Measurements from ENCODE around the gene ZNF277.

ZNF277 gene

DNA sequence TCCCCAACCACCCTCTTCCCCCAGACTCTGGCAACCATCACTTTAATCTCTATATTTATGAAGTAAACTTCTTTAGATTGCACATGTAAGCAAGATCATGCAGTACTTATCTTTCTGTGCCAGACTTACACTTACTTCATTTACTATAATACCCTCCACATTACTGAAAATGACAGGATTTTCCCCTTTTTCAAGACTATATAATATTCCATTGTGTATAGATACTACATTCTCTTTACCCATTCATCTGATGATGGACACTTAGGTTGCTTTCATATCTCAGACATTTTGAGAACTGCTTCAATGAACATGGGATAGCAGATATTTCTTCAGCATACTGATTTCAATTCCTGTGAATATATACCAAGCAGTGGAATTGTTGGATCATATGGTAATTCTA is 4.7 kb upstream of the ZNF277 start:
- no peaks in the 10 kb centered on the region for H3K27me3 ChIP-seq (ENCODE audit: control insufficient read depth, insufficient read depth, low read length)
- peaks cover 36% of the 10 kb centered on the region for H3K4me1 ChIP-seq (ENCODE audit: control insufficient read depth, insufficient read depth, low read length)
- H3K4me2 ChIP-seq (ENCODE audit: low read length) = no peak overlapping the region
- H3K36me3 ChIP-seq (ENCODE audit: insufficient read depth, low read length) = no peaks in the 10 kb centered on the region
- H3K9ac ChIP-seq (ENCODE audit: low read depth, low read length) = no peak overlapping the region
- H3K4me3 ChIP-seq (ENCODE audit: low read length) = no peak overlapping the region
- no peaks in the 10 kb centered on the region for H3K9me3 ChIP-seq (replicated peaks; ENCODE audit: low read length)

DNA sequence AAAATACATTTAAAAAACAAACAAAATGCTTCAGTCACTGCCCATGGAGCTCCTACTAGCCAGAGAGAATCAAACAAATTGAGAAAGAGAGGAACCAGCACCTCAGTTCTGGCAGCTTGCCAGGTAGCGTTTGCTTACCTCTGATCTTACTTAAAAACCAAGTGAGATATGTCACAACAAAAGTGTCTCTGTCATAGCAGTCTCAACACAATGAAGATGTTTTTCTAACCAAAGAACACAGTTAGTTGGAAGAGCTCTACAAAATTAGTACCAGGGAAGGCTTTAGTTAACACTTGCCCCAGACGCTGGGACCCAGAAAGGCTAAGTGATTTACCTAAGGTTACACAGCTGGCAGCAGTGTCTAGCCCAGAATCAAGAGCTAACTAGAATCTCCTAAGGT is 3.7 kb upstream of the ZNF277 start:
- H3K9me3 ChIP-seq (replicated peaks; ENCODE audit: low read length) = no peaks in the 10 kb centered on the region
- H3K4me1 ChIP-seq (ENCODE audit: control insufficient read depth, insufficient read depth, low read length) = peaks cover 36% of the 10 kb centered on the region
- no peaks in the 10 kb centered on the region for H3K27me3 ChIP-seq (ENCODE audit: control insufficient read depth, insufficient read depth, low read length)
- no peaks in the 10 kb centered on the region for H3K36me3 ChIP-seq (ENCODE audit: insufficient read depth, low read length)
- H3K4me2 ChIP-seq (ENCODE audit: low read length) = no peak overlapping the region
- no peak overlapping the region for H3K4me3 ChIP-seq (ENCODE audit: low read length)
- H3K9ac ChIP-seq (ENCODE audit: low read depth, low read length) = no peak overlapping the region

DNA sequence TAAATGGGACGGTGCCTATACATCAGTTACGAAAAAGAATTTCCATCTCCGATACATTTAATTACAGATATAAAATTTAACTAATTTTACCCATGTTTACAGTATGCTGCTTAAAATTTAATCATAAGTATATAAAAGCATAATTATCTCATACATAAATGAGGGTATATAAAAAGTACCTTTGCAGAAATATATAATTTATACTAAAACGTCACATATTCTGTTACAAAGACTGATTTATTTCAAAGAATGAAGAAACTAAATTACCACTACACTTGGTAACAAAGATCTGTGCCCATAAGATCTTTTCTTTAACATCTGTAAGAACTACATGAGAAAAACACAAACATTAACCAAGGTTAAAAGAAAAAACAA is 3.1 kb upstream of the ZNF277 start:
- peak overlapping the region; percentile 97 for H3K4me3 ChIP-seq (ENCODE audit: low read length)
- no peaks in the 10 kb centered on the region for H3K9me3 ChIP-seq (replicated peaks; ENCODE audit: low read length)
- no peaks in the 10 kb centered on the region for H3K27me3 ChIP-seq (ENCODE audit: control insufficient read depth, insufficient read depth, low read length)
- peak overlapping the region; percentile 86 for H3K4me2 ChIP-seq (ENCODE audit: low read length)
- no peaks in the 10 kb centered on the region for H3K36me3 ChIP-seq (ENCODE audit: insufficient read depth, low read length)
- H3K4me1 ChIP-seq (ENCODE audit: control insufficient read depth, insufficient read depth, low read length) = peaks cover 35% of the 10 kb centered on the region
- peak overlapping the region; percentile 79 for H3K9ac ChIP-seq (ENCODE audit: low read depth, low read length)

DNA sequence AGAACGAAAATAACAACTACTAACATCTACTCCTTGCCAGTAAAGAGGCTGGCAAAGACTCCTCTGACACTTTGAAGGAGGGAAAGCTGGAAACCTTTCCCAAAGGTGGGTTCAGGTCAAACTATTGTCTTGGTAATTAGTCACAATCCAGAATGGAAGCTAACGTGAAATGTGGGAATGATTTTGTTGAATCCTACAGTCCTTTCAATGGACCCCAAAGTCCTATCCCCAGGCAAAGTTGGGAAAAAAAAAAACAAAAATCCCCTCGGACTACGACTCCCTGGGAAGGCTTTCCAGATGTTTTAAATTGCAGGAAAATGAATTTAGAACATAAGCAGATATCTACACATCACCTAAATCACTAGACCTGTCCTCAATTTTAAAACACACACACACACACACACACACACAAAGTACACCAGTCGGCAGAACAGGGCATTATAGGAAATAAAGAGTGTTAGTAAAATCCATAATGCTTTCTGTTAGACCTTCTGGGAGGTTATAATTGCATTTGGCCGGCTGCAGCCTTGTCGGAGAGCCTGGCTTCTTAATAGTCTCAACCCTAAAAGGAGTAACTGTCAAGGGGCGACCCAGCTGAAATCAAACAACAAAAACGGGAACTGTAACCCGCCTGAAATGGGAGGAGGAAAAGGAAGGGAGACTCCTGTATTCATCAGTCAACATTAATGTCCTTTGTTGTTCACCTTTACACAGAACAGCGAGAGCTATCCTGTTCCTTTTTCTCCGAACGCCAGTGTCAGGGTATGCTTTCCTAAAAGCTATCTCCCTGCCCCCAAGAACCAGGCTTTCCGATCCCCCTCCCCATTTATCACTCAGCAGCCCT is 1.8 kb upstream of the ZNF277 start:
- Histone ChIP-seq H3K9ac (ENCODE audit: low read depth, low read length) (peak overlapping the region; percentile 79), H3K36me3 (ENCODE audit: insufficient read depth, low read length) (no peaks in the 10 kb centered on the region), H3K4me2 (ENCODE audit: low read length) (peak overlapping the region; percentile 86), H3K9me3 (replicated peaks; ENCODE audit: low read length) (no peaks in the 10 kb centered on the region), H3K4me1 (ENCODE audit: control insufficient read depth, insufficient read depth, low read length) (peaks cover 21% of the 10 kb centered on the region), H3K27me3 (ENCODE audit: control insufficient read depth, insufficient read depth, low read length) (no peaks in the 10 kb centered on the region), H3K4me3 (ENCODE audit: low read length) (peak overlapping the region; percentile 97)

DNA sequence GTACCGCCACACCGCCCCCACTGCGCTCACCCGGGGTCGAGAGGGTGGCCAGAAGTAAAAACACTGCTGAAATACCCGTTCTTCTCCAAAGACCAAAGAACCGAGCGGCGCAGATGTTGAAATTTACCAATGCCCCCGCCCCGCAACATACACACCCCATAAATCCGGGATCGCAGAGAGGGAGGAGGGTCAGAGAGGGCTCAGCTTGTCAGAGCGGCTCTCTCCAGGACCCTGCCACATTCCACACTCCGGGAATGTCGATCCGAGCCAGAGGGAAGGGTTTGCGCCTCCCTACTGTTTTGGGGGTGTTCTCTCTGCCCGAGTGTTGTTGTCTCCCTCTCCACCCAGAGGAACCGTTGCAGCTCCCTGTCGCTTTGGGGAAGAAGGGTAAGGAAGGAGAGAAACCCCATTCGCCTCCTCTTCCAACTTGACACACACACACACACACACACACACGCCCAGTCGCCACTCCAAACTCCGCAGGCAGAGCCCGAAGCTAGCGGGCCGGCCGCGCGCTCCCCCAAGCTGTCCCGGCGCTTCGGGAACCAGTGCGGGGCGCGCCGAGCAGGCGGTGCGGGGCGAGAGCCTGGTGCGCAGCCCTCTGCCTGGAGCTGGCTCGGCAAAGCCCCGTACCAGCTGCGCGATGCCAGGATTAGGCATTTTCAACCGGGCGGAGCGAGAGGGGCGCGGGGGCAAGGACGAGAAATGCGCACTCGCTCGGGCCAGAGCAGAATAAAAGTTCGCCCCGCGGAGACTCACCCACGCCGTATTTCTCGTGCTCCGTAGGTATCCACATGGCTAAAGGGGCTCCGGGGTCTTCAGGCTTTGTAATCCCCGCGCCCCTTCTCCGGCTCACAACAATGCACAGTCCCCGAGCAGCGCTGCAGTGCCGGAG is 905 bp upstream of the ZNF277 start:
- Histone ChIP-seq H3K4me1 (ENCODE audit: control insufficient read depth, insufficient read depth, low read length) (peaks cover 18% of the 10 kb centered on the region), H3K27me3 (ENCODE audit: control insufficient read depth, insufficient read depth, low read length) (no peaks in the 10 kb centered on the region), H3K9ac (ENCODE audit: low read depth, low read length) (peak overlapping the region; percentile 79), H3K36me3 (ENCODE audit: insufficient read depth, low read length) (no peaks in the 10 kb centered on the region), H3K9me3 (replicated peaks; ENCODE audit: low read length) (no peaks in the 10 kb centered on the region), H3K4me2 (ENCODE audit: low read length) (peak overlapping the region; percentile 86), H3K4me3 (ENCODE audit: low read length) (peak overlapping the region; percentile 97)

DNA sequence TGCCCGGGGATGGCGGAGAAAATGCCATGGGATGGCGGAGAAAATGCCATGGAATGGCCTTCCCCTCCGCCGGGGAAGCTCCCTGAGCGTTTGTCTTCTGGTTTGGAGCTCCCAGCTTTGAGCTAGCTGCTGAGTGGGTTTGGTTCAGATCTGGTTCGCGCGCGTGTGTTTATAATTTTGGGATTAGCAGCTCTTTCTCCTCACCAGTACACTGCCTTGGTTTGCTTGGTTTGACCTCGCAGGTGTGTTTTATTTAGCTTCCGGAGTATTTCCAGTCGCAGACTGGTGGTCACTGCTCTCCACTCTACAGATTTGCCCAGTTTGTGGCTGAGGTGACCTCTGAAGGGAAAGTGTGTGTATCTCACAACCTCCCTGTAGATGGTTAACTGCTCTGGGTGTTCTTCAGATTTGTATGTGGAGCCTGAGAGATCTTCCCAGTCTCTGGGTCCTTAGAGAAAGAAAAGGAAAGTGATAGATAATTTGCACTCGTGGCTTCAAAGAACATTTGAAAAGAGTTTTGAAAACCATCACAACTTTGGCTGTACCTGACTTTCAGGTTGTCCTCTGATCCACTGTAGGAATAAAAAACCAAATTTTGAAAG is 597 bp downstream of the ZNF277 start:
- H3K36me3 ChIP-seq (ENCODE audit: insufficient read depth, low read length) = no peaks in the 10 kb centered on the region
- peaks cover 11% of the 10 kb centered on the region for H3K4me1 ChIP-seq (ENCODE audit: control insufficient read depth, insufficient read depth, low read length)
- peak overlapping the region; percentile 97 for H3K4me3 ChIP-seq (ENCODE audit: low read length)
- no peaks in the 10 kb centered on the region for H3K9me3 ChIP-seq (replicated peaks; ENCODE audit: low read length)
- H3K9ac ChIP-seq (ENCODE audit: low read depth, low read length) = peak overlapping the region; percentile 93
- H3K4me2 ChIP-seq (ENCODE audit: low read length) = peak overlapping the region; percentile 87
- no peaks in the 10 kb centered on the region for H3K27me3 ChIP-seq (ENCODE audit: control insufficient read depth, insufficient read depth, low read length)

DNA sequence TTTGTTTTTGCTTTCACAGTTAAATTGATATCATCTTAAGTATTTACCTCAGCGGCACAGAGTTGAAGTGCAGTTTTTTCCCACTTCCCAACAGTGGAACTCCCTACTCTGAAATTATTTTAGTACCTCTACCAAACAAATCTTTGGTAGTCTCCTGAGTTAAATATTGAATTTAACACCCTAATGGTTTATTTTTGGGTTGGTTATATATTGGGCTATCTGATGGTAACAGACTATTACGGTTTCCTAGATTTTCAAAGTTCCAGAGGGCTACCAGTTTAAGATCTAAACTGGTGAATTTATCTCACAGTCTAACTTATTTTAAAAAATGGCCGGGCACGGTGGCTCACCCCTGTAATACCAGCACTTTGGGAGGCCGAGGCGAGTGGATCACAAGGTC is 1.3 kb downstream of the ZNF277 start:
- H3K4me2 ChIP-seq (ENCODE audit: low read length) = peak overlapping the region; percentile 87
- no peaks in the 10 kb centered on the region for H3K9me3 ChIP-seq (replicated peaks; ENCODE audit: low read length)
- peak overlapping the region; percentile 97 for H3K4me3 ChIP-seq (ENCODE audit: low read length)
- peak overlapping the region; percentile 93 for H3K9ac ChIP-seq (ENCODE audit: low read depth, low read length)
- H3K27me3 ChIP-seq (ENCODE audit: control insufficient read depth, insufficient read depth, low read length) = no peaks in the 10 kb centered on the region
- H3K36me3 ChIP-seq (ENCODE audit: insufficient read depth, low read length) = no peaks in the 10 kb centered on the region
- H3K4me1 ChIP-seq (ENCODE audit: control insufficient read depth, insufficient read depth, low read length) = peaks cover 10% of the 10 kb centered on the region

DNA sequence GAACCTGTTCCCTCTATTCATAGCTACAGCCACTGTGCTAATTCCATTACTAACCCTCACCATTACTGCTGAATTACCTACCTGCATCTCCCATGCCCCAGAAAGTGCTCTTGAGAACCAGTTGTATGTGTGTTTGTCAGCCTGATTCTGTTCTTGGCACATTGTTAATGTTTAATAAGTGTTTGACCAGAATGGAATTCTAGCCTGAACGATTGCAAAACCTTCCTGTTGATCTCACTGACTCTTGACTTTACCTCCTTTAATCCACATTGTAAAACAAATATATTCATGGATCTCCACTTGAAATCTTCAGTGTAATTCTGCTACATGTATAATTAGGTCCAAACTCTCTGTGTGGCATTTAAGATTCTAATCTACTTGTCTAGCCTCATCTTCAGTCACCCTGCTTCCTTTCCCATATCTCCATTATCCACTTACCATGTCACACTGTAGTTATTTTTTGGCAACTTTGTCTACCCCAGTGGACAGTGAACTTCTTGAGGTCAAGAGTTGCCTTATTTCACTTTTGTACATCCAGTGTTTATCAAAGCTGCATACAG is 4.9 kb downstream of the ZNF277 start:
- Histone ChIP-seq H3K27me3 (ENCODE audit: control insufficient read depth, insufficient read depth, low read length) (no peaks in the 10 kb centered on the region), H3K9ac (ENCODE audit: low read depth, low read length) (no peak overlapping the region), H3K4me2 (ENCODE audit: low read length) (no peak overlapping the region), H3K9me3 (replicated peaks; ENCODE audit: low read length) (no peaks in the 10 kb centered on the region), H3K4me3 (ENCODE audit: low read length) (no peak overlapping the region), H3K36me3 (ENCODE audit: insufficient read depth, low read length) (no peaks in the 10 kb centered on the region), H3K4me1 (ENCODE audit: control insufficient read depth, insufficient read depth, low read length) (no peaks in the 10 kb centered on the region)

DNA sequence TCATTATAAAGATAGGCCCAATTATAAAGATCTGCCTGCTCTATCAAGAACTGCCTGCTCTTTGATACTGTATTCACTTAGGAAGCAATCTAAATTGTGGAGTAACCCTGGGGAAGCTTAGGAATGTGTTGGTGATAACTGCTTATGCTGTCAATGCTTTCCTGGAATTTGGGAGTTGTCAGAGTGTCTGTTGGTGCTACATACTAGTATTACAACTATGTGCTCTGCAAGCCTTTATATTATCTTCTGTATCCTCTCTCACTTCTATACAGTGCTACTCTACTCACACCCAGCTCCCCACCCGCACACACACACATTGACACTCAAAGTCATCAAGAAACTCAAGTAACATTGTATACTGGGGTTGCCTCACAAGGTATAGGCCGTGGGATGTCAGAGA is 6.1 kb downstream of the ZNF277 start:
- no peaks in the 10 kb centered on the region for H3K27me3 ChIP-seq (ENCODE audit: control insufficient read depth, insufficient read depth, low read length)
- H3K36me3 ChIP-seq (ENCODE audit: insufficient read depth, low read length) = no peaks in the 10 kb centered on the region
- no peak overlapping the region for H3K4me3 ChIP-seq (ENCODE audit: low read length)
- no peaks in the 10 kb centered on the region for H3K4me1 ChIP-seq (ENCODE audit: control insufficient read depth, insufficient read depth, low read length)
- H3K4me2 ChIP-seq (ENCODE audit: low read length) = no peak overlapping the region
- no peak overlapping the region for H3K9ac ChIP-seq (ENCODE audit: low read depth, low read length)
- no peaks in the 10 kb centered on the region for H3K9me3 ChIP-seq (replicated peaks; ENCODE audit: low read length)

DNA sequence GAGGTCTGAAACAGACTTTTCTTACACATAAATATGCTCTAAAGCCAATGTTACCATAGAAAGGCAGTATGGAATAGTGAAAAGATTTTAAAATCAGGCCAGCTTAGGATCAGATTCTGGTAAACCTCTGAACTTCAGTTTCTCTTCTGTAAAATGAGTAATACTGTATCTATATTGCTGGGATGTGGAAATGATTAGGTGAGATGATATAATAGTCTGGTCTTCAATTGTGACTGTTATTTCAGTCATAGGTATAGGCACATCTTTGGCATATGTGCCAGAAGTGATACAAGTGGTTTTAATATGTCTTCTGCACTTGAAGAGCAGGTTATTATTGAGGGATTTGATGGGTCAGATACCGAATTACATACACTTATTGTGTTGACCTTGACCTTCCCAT is 7.2 kb downstream of the ZNF277 start:
- no peaks in the 10 kb centered on the region for H3K4me1 ChIP-seq (ENCODE audit: control insufficient read depth, insufficient read depth, low read length)
- no peak overlapping the region for H3K4me3 ChIP-seq (ENCODE audit: low read length)
- H3K9me3 ChIP-seq (replicated peaks; ENCODE audit: low read length) = no peaks in the 10 kb centered on the region
- no peaks in the 10 kb centered on the region for H3K27me3 ChIP-seq (ENCODE audit: control insufficient read depth, insufficient read depth, low read length)
- H3K9ac ChIP-seq (ENCODE audit: low read depth, low read length) = no peak overlapping the region
- no peaks in the 10 kb centered on the region for H3K36me3 ChIP-seq (ENCODE audit: insufficient read depth, low read length)
- no peak overlapping the region for H3K4me2 ChIP-seq (ENCODE audit: low read length)

DNA sequence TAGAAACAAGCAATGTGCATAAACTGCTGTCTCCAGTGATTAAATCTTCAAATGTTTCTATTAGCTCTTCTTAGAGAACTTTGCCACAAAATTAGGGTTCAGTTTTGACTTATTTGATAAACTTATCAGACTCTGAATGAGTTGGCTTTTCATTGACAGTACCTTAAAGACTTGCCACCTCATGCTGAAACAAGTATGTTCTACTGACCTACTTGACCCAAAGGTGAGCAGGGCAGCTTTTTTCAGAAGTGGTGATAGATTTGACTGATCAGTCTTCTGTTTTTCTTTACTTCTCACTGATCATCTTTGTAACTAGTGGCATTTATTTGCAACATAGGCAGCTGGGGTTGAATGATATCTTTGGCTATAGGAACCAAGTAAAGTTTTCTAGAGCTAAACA is 7.8 kb downstream of the ZNF277 start:
- no peaks in the 10 kb centered on the region for H3K27me3 ChIP-seq (ENCODE audit: control insufficient read depth, insufficient read depth, low read length)
- H3K4me1 ChIP-seq (ENCODE audit: control insufficient read depth, insufficient read depth, low read length) = no peaks in the 10 kb centered on the region
- H3K9me3 ChIP-seq (replicated peaks; ENCODE audit: low read length) = no peaks in the 10 kb centered on the region
- no peak overlapping the region for H3K9ac ChIP-seq (ENCODE audit: low read depth, low read length)
- no peak overlapping the region for H3K4me3 ChIP-seq (ENCODE audit: low read length)
- no peak overlapping the region for H3K4me2 ChIP-seq (ENCODE audit: low read length)
- no peaks in the 10 kb centered on the region for H3K36me3 ChIP-seq (ENCODE audit: insufficient read depth, low read length)
